GM19025 (cell line): ENCODE measurements around the gene NUP62.
"Not testable (repeated sequence)": the region's sequence is repeated elsewhere in the genome, so short reads cannot be mapped to it uniquely, and the experiment has no call there.

Experiments used
- ATAC-seq: cut with Tn5 transposase; IDR thresholded peaks from one replicate; pipeline ENCODE4 v1.9.1; 2021; ENCODE audit warnings: mild to moderate bottlenecking, low read depth, moderate library complexity; ENCODE audit not compliant: unreplicated experiment

NUP62 gene

DNA sequence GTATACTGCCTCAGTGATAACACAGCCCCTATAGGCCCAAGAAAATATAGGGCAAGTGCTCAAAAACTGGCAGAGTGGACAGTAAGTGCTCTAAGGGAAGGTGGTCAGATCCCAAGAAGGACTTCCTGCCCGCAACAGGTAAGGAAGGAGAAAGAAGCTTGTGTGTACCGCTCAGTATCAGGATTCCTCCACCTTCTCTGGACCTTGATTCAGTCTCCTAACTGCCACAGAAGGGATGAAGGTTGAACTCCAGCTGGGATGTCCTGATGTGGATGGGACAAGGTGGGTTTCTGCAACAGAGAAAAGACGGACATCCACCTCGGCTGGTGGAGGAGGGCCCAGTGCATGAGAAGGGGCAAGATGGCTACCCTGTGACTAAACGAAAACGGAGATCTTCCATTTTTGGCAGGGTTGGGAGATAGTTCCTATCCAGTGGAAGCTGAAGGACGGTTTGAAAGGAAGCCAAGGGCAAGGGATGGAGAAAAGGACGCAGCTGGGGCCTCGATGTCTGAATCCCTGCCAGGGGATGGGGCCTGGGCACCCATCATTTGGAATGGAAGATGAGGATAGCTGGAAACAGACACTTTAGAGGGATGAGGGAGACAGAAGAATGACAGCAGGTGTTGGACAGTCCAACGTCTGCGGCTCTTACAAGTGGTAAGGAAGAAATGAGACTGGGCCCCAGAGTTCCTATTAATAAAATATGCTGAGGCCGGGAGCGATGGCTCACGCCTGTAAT lies 1.6 kb downstream of the NUP62 start:
- ATAC-seq, result no peak

DNA sequence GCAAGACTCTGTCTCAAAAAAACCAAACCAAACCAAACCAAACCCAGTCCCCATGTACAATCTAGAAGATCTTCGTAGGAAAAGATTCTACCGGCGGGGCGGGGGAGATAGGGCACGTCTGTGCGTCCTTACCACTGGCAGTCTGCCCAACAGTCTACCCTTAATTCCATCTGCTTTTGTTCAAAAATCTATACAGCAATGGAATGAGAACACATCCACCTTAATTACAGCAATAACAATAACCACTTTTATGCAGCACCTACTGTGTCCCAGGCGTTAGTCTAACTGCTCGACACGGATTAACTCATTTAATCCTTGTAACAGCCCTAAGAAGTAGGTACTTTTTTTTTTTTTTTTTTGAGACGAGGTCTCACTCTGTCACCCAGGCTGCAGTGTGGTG lies 2.8 kb downstream of the NUP62 start:
- ATAC-seq, result no peak

DNA sequence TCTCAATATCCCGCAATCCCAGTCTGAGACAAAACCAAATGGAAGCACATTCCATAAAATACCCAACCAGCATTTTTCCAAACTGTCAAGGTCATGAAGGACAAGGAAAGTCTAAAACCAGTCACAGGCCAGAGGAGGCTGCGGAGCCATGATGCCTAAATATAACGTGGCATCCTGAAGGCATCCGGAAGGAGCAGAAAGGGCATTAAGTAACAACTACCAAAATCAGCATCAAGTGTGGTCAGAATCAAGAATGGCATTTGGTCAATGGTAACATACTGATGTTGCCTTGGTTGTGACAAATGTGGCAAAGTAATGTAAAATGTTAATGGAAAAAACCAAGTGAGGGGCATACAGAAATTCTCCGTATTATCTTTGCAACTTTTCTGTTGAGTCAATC lies 3.8 kb downstream of the NUP62 start:
- ATAC-seq, result no peak

DNA sequence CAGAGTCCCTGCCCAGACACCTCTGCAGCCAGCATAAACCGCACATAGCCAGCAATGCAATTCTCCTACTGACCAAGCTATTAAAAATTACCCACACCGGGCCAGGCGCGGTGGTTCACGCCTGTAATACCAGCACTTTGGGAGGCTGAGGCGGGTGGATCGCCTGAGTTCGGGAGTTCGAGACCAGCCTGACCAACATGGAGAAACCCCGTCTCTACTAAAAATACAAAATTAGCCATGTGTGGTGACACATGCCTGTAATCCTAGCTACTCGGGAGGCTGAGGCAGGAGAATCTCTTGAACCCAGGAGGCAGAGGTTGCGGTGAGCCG lies 4.5 kb downstream of the NUP62 start:
- not testable (repeated sequence) for ATAC-seq

DNA sequence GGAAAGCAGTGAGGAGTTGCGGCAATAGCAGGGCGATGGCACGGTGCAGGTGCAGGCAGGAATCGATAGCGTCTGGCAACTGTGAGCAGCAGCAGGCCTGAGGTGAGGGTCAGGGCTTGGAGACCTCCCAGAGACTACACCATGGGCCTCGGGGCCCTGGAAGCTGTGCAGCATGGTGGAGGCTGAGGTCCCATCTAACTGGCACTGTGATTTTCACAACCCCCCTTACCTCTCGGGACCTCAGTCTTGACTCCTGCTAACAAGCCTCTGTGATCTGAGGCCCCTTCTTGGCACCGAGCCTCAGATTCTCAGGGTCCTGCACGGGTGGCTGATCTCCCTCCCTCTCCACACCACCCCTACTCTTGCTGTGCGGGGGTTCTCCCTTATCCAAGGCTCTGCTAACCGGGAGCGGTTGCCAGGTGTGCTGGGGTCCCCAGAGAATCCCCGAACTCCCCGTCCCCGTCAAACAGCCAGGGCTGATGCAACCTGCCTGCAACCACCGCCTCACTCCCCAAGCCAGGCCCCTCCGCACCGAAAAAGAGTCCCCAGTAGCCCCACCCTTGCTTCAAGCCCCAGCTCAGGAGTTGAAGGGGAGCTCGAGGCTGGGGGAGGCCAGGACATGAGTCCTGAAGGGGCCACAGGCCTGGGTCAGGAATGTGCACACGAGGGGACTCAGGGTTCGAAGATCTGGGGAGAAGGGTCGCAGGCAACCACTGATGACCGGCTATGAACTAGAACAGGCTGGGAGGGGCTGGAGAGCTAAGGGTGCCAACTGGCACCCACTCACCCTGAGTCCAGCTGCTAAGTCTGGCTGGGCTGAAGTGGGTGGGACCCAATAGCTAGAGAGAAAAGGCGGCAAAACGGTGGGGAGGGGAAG lies 5.1 kb downstream of the NUP62 start:
- no peak for ATAC-seq

DNA sequence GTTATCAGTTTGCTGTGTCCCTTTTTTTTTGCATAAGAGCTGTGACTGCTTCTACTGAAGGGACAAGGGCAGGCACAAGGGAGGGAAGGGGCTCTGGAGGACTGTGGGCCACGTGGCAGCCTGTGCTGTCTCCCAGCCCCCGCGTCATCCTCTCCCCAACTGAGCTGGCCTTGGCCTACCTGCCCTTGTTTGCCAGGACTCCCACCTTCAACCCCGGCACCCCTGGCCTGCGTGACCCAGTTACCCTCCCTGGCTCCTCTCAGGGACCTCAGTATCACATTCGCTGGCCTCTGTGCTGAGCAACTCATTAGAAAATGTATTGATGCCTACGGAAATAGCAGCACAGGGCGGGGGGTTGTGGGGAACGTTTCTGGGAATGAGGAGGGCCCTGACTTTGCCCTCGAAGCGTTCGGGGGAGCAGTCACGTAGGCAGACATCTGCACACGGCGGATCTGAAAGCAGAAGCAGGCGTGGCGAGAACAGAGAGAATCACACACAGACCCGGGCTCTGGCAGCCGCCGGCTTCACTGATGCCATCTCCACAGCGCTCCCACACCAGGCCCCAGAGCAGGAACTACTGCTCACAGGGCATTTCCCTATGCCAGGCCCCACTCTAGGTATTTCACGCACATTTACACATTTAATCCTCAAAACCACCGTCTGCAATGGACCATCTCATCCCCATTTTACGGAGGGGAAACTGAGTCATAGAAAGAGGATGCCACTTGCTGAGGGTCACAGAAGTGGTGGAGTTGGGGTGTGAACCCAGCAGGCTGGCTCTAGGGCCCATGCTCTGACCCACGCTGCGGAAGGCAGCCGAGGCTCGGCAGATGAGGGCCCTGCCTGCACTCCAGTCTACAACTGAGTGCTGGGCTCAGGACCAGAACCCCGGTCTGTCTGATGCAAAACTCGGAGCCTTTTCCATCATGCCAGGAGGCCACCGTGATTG lies 6.0 kb downstream of the NUP62 start:
- ATAC-seq, result no peak

DNA sequence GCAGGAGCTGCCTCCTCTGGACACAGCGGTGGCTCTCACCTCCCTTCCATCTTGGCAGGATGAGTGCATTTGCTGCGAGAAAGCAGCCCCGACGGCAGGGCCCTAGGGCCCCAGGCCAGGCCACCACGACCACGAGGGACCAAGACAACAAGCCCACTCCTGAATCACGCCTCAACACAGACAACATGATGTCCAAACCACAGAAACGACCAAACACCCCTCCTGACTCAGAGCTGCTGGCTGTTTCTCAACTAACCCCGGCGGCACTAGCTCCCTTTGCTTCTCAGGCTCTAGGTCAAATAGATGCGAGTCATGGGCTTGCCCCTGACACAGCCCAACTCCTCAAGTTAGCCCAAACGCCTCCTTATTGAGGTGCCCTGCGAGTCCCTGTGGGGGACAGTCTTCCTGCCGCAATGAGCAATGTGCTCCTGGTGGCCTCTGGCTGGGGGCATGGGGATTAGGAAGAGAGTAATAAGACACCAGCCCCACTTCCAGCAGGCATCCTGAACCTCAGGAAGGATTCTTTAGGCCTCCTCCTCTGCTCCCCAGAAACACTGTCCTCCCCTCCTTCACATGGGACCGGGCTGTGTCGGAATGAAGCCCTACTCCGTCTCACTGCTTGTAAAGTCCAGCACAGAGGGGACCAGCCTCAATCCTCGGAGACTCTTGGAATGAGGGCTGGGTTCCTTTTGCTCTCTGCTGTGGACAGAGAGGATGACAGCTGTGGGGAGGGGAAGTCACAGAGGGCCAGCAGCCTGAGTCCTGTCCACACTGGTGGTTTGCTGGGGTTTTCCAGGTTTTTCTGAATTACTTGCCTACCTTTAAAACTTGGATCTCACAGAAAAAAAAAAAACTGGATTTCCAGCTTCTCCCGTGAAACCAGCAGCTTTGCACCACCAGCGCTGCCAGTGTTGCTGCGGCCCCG lies 7.2 kb downstream of the NUP62 start:
- ATAC-seq, result no peak

DNA sequence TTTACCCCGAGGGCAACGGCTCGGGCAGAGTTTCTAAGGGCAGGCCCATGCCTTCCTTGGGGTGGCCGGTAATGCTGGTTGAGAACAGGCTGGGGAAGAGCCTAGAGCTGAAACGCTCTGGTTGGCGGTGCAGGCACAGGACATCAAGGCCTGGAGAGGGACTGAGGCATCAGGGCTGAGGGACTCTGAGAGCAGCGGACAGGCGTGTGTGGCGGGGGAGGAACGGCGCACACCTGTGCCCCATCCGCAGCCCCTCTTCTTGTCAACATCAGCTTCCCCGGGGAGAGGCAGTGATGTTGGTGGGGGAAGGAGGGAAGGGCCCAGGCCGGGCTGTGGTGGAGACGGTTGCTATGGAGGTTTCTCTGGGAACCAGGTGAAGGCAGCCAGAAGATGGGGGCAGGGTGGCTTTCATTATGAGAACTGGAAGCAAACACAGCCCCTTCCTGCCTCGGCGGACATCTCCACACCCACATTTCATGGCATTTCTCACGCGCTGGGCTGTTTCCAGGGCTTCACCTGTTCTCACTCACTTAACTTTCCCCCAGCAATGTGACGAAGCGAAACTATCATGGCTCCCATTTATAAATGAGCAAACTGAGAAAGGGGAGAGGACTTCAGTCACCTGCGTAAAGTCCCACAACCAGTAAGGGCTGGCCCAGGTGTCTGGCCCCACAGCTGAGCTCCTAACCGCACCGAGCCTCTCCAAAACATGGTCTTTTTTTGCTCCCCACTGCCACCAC lies 8.5 kb downstream of the NUP62 start:
- no peak for ATAC-seq

DNA sequence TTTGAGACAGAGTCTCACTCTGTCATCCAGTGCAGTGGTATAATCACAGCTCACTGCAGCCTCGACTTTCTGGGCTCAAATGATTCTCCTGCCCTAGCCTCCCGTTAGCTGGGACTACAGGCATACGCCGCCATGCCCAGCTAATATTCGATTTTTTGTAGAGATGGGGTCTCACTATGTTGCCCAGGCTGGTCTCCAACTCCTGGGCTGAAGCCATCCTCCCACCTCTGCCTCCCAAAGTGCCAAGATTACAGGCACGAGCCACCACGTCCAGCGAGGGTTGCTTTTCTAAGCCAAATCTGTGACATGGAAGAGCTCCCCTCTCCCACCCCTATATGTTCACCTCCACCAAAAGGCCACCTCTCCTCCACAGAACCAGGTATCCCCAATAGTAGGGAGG lies 11.2 kb downstream of the NUP62 start:
- ATAC-seq, result no peak

DNA sequence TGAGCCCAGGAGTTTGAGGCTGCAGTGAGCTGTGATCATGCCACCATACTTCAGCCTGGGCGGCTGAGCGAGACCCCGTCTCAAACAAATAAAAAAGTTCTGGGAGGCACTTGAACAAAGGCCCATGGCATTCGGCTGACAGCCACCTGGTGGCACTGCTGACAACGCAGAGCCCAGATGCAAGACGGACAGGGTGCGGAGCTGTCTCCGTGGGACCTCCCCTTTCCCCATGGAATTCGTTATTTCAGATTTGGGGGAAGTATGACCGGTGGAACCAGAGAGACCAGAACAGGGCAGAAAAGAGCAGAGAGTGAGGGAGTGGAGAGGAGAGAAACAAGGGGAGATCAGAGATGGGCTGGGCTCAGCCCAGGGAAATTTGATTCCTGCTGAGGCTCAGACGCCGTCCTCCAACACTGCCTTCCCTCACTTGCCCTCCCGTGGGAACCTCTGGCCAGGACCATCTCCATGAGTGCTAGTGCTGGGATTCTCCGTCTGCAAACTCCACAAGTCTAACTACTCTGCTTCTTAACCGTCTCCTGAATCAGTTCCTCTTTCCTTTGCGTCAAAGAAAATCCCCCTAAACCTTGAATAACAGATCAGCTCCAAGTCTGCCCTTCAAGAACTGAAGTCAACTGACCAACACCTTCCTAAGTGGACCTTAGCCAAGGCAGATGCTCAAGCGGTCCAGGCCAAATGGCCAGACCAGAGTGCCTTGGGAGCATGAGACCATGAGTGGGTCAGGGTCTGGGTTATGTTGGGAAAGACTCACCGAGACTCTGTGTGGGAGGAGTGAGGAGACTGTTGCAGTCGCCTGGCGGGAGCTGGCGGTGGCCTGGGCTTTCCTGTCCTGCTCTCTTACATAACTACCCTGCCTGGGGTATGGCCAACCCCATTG lies 12.2 kb downstream of the NUP62 start:
- ATAC-seq, result no peak

DNA sequence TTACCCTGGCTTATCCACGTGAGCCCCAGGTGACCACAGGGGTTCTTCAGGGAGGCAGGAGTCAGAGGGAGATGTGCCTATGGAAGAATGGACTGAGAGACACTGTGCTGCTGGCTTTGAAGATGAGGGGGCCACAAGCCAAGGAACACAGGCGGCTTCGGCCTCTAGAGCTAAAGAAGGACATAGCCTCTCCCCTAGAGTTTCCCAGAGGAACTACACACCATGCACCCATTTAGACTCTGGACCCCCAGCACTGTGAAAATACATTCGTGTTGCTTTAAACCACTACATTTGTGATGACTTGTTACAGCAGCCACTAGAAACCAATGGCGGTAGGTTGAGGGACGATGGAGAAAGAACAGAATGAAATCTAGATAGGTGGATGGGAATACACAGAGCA lies 14.0 kb downstream of the NUP62 start:
- ATAC-seq, result no peak

DNA sequence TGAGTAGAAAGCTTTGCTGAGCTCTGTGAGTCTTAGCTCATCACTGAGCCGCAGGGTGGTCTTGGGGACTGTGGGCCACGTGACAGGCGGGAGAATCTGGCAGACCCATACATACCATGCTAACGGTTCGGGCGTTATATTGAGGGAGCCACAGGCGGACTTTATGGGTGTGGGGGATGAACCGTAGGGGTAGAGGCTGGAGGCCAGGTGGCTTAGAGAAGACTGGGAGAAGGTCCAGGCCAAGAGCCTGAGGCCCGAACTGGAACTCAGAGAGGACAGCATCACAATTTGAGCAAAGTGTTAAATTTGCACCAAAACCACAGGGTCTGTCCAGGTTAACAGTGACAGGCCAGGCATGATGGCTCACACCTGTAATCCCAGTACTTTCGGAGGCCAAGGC lies 15.6 kb downstream of the NUP62 start:
- no peak for ATAC-seq

DNA sequence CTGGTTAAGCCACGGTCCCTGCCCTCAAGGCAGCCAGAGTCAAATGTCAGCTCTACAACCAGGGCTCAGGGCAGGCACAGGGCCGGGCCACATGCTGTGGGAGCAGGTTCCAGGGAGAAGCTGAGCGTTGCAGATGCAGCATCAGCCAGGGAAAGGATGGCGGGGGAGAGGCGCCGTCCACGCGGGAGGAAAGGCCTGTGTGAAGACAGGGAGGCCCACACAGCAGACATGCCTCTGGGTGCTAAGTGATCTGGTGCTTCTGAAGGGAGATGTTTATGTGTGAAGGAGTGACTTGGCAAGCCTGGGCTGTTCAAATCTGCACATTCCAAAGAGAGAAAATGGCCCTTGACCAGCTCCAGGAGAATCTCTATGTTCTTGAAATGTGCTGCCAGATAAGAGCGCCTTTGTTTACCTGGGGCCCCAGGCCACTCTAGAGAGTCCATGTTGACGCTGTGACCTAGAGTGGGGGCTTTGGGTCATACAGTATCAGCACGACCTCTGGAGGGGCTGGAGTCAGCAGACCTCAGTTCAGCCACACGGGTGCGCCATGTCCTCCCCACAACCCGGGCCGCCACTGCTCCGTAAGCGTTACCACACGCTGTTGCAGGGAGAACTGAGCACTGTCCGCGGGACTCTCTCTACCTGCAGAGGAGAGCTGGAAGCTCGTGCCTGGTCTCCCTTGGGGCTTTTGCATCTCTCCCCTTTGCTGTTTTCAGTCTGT lies 16.2 kb downstream of the NUP62 start:
- ATAC-seq, result no peak

DNA sequence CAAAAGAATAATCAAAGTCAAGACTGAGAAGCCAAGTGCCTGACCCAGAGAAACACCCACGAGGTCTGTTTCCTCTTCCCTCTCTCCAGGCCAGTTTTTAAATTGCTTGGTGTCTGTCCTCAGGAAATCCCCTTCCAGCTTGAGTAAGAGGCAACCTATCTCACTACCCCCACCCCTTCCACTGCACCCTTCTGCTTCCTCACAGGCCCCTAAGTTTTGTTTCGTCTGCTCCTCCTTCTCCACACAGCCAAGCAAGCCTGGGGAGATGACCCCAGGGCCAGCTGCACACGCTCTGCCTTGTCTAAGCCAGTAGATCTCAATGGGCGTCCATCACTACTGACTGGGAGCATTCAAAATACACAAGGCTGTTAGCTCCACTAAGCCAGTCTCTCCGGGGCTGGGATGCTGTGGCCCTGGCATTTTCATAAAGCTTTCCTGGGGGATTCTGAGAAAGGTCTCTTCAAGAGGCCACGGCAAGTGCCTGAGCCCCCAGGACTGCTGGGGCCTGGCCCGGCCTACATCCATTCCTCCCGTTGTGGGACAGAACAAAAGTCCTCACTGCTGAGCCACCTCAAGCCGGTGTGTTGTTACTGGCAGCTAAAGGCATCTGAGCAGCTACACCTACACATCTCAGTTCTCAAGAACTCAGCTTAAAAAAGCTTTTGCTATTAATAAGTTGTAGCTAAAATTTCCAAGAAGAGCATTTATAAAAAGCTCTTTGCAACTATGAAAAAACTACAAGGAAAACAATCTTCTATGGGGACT lies 17.7 kb downstream of the NUP62 start:
- ATAC-seq, result no peak

DNA sequence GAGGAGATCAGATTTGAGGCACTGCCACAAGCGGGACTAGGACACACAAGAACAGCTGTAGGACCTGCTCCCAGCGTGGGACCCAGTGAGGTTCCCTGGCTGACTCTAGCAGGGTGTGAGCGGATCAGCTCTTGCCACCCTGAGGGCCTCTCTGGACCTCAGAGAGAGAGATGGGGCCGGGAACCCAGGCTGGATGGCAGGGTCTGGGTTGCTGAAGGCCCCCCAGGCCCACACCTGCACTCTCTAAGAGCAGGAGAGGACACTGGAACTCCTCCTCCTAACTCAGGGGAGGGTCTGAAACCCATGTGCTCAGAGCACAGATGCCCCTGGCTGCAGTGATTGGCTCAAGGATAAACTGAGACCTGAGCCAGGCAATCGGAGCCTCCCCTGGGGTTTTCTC lies 19.1 kb downstream of the NUP62 start:
- no peak for ATAC-seq

DNA sequence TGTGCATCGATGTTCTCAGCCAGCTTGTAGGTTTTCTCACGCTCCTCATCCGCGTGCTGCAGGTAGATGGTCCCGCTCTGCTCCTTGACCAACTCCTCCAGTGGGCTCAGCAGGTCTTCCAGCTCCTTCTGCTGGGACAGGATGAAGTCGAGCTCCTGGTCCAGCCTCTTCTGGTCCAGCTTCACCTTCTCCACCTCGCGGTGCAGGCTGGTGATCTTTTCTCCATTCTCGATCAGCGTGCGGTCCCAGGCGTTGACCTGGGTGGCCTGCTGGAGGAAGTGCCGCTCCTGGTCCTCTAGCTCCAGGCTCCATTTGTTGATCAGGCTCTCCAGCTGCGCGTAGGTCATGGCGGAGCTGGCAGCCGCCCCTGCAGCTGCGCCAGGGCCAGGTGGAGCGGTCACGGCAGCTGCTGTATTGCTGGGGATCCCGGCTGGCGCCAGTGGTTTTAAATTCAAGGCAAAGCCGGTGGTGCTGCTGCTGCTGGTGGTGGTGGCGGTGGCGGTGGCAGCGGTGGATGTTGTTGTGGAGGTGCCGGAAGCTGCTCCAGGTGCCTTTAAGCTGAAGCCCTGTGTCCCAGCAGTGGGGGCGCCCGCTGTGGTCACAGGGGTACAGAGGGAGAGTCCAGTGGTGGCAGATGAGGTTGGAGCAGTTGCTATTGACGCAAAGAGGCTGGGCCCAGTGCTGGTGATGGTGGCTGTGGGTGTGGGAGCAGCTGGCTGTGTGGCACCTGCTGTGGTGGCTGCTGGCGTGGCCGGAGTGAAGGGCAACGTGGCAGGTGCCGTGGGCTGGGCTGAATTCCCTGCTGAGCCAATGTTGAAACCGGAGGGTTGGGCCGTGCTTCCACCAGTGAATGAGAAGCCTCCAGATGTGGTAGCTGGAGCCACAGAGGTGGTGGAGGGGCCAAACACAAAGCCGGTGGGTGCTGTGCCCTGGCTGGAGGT lies 20.6 kb downstream of the NUP62 start:
- no peak for ATAC-seq
